K562 (cell line): ENCODE data around the gene VGLL1. TPM values are rescaled to one million over a fixed set of nuclear protein-coding genes. Genes with fewer than 3 reads are reported as not detected.

Experiments used
- CREB1 ChIP-seq, 2 experiments: sonication (generic) in 1 of 2; formaldehyde crosslinking in 1 of 2; IDR thresholded peaks; 2 replicates each; pipeline versions ENCODE4 v1.6.1 to v1.8.0; 2012 to 2022; ENCODE audit warnings: inconsistent platforms in 1 of 2, mild to moderate bottlenecking in 1 of 2, missing genetic modification reagents in 1 of 2, moderate library complexity in 1 of 2
- E2F8 ChIP-seq: fragments of 450-650 bp; IDR thresholded peaks from 2 replicates; pipeline ENCODE4 v1.7.1; 2018; ENCODE audit warnings: mild to moderate bottlenecking, low read depth; ENCODE audit not compliant: partially characterized antibody
- E4F1 ChIP-seq: fragments of 250-450 bp; sonication (Bioruptor Pico); IDR thresholded peaks from 2 replicates; pipeline ENCODE4 v1.5.0; 2021; ENCODE audit warnings: mild to moderate bottlenecking, borderline replicate concordance
- KDM5B ChIP-seq: fragments of 200-600 bp; sonication (generic); IDR thresholded peaks from 2 replicates; pipeline ENCODE4 v1.6.1; 2012; ENCODE audit warnings: low read depth, mild to moderate bottlenecking, moderate library complexity, low read length, control low read depth, inconsistent platforms; ENCODE audit not compliant: insufficient replicate concordance
- MAZ ChIP-seq, 2 experiments: fragments of 450-650 bp in 1 of 2; sonication (generic) in 1 of 2; formaldehyde crosslinking; IDR thresholded peaks in 1 of 2; conservative IDR thresholded peaks in 1 of 2; 2 replicates each; pipeline versions ENCODE4 v1.4.0 to v1.5.0; 2020; ENCODE audit warnings: mild to moderate bottlenecking in 1 of 2, missing genetic modification reagents in 1 of 2
- NONO ChIP-seq, 2 experiments: fragments of 200-400 bp in 1 of 2; fragments of 450-650 bp in 1 of 2; formaldehyde crosslinking in 1 of 2; IDR thresholded peaks; 2 replicates each; pipeline ENCODE4 v1.6.1; 2017; ENCODE audit warnings: low read depth in 2 of 2, mild to moderate bottlenecking in 2 of 2, moderate library complexity in 2 of 2, low read length in 1 of 2
- POLR2G ChIP-seq: fragments of 200-400 bp; formaldehyde crosslinking; IDR thresholded peaks from 2 replicates; pipeline ENCODE4 v1.6.1; 2017; ENCODE audit warnings: low read depth, mild to moderate bottlenecking, antibody characterized with exemption, low read length, moderate library complexity
- RCOR1 ChIP-seq, 2 experiments: IDR thresholded peaks; 2 replicates each; pipeline ENCODE4 v1.6.1; 2012; ENCODE audit warnings: low read depth in 2 of 2, low read length in 2 of 2, borderline replicate concordance in 1 of 2, improper control_type of control experiment in 1 of 2
- TFAP4 ChIP-seq: sonication (generic); formaldehyde crosslinking; IDR thresholded peaks from 2 replicates; pipeline ENCODE4 v1.8.0; 2022; ENCODE audit warnings: missing genetic modification reagents, mild to moderate bottlenecking, moderate library complexity, borderline replicate concordance
- XRCC4 ChIP-seq: IDR thresholded peaks from one replicate; pipeline ENCODE4 v1.6.1; 2011; ENCODE audit not compliant: insufficient read depth, insufficient read length; ENCODE audit errors: extremely low read depth
- YY1 ChIP-seq, 3 experiments: IDR thresholded peaks; 2 replicates each; pipeline ENCODE4 v1.6.1; 2011; ENCODE audit warnings: low read length in 2 of 3, mild to moderate bottlenecking in 2 of 3, moderate library complexity in 2 of 3, borderline replicate concordance in 1 of 3, control low read depth in 1 of 3, low read depth in 1 of 3; ENCODE audit not compliant: insufficient read depth in 3 of 3, insufficient replicate concordance in 2 of 3, control insufficient read depth in 1 of 3, insufficient read length in 1 of 3; ENCODE audit errors: extremely low read depth in 1 of 3
- ZBED1 ChIP-seq: IDR thresholded peaks from 2 replicates; pipeline ENCODE4 v1.6.1; 2014
- ZBTB12 ChIP-seq: fragments of 250-450 bp; sonication (Bioruptor Pico); IDR thresholded peaks from 2 replicates; pipeline ENCODE4 v1.4.0; 2020
- ZFX ChIP-seq: sonication (generic); formaldehyde crosslinking; IDR thresholded peaks from 2 replicates; pipeline ENCODE4 v1.8.0; 2022; ENCODE audit warnings: mild to moderate bottlenecking, missing genetic modification reagents, moderate library complexity
- ZNF444 ChIP-seq: fragments of 250-450 bp; sonication (Bioruptor Pico); IDR thresholded peaks from 2 replicates; pipeline ENCODE4 v1.4.0; 2020; ENCODE audit warnings: mild to moderate bottlenecking, moderate library complexity
- ZNF695 ChIP-seq: fragments of 450-650 bp; formaldehyde crosslinking; IDR thresholded peaks from 2 replicates; pipeline ENCODE4 v1.4.0; 2020; ENCODE audit warnings: mild to moderate bottlenecking, moderate library complexity
- ZZZ3 ChIP-seq: fragments of 450-650 bp; IDR thresholded peaks from 2 replicates; pipeline ENCODE4 v1.6.1; 2016; ENCODE audit warnings: antibody characterized with exemption, mild to moderate bottlenecking, moderate library complexity
- polyA plus RNA-seq, 8 experiments: library from polyadenylated mRNA; depleted of rRNA in 4 of 8; stranded (reverse) in 5 of 8; unstranded in 3 of 8; fragments of >200 nt; fragmentation: Nextera tagmentation in 2 of 8; fragmentation: Illumina TruSeq in 1 of 8; extraction: Ambion mirVana in 2 of 8; extraction: Trizol in 1 of 8; gene quantifications; 2 replicates each; pipeline versions ENCODE4 v1.2.1 to v1.2.3, GENCODE V29; 2011 to 2014; ENCODE audit warnings: inconsistent platforms in 1 of 8, missing spikeins in 1 of 8
- total RNA-seq, 7 experiments: library from RNA; depleted of rRNA in 6 of 7; stranded (reverse); fragments of >200 nt in 6 of 7; fragmentation: Illumina TruSeq in 2 of 7; extraction: Trizol in 2 of 7; gene quantifications; 2 replicates each; pipeline versions ENCODE4 v1.2.1 to v1.2.3, GENCODE V29; 2011 to 2021; ENCODE audit warnings: low replicate concordance in 1 of 7

Gene VGLL1
- total and polyA plus RNA-seq, 9 of the 15 experiments (the other 6 are each of a cell fraction or from before 2014, with no cell fraction given): not detected

- TF ChIP-seq RCOR1 (IDR thresholded peaks at IDR 0.05; ENCODE audit: borderline replicate concordance in 1 of 2, low read depth in 2 of 2, low read length in 2 of 2) (no peak), ZBED1 (no peak), ZZZ3 (no peak), MAZ (CRISPR knock-in tag; conservative IDR thresholded peaks at IDR 0.05 in 1 of 2, IDR thresholded peaks at IDR 0.05 in 1 of 2) (peak; percentile 34 to 45; a peak in 1 of 4 replicates), ZNF444 (CRISPR knock-in tag) (no peak), ZBTB12 (CRISPR knock-in tag) (peak; percentile 80), ZNF695 (CRISPR knock-in tag) (no peak), TFAP4 (peak; percentile 32; the same call in 1 of the 2 replicates), YY1 (IDR thresholded peaks at IDR 0.05; ENCODE audit: borderline replicate concordance in 1 of 3, control insufficient read depth in 1 of 3, extremely low read depth in 1 of 3, insufficient read depth in 3 of 3, insufficient read length in 1 of 3, insufficient replicate concordance in 2 of 3, low read depth in 1 of 3, low read length in 2 of 3) (peak; percentile 39 to 87 (median 85)), NONO (IDR thresholded peaks at IDR 0.05; ENCODE audit: low read depth in 2 of 2, low read length in 1 of 2) (no peak), E4F1 (no peak; the same call in 1 of the 2 replicates), CREB1 (IDR thresholded peaks at IDR 0.05) (peak; percentile 95), CREB1 (CRISPR knock-in tag; IDR thresholded peaks at IDR 0.05) (peak; percentile 91), XRCC4 (no peak), POLR2G (peak; percentile 86), ZFX (peak; percentile 74), KDM5B (peak; percentile 34), E2F8 (no peak)
Measured at GRCh38 chrX:136496764-136497555, 35.1 kb upstream of the VGLL1 start (continued).
